ENCODE measurements around the gene ERBB2. TPM values are rescaled to one million over a fixed set of nuclear protein-coding genes. Genes with fewer than 3 reads are reported as not detected.

The ERBB2 gene
- total and polyA plus RNA-seq, 2 of the 4 experiments (the other 2 are of a cell fraction) = 28.7 to 33.3 TPM

DNA sequence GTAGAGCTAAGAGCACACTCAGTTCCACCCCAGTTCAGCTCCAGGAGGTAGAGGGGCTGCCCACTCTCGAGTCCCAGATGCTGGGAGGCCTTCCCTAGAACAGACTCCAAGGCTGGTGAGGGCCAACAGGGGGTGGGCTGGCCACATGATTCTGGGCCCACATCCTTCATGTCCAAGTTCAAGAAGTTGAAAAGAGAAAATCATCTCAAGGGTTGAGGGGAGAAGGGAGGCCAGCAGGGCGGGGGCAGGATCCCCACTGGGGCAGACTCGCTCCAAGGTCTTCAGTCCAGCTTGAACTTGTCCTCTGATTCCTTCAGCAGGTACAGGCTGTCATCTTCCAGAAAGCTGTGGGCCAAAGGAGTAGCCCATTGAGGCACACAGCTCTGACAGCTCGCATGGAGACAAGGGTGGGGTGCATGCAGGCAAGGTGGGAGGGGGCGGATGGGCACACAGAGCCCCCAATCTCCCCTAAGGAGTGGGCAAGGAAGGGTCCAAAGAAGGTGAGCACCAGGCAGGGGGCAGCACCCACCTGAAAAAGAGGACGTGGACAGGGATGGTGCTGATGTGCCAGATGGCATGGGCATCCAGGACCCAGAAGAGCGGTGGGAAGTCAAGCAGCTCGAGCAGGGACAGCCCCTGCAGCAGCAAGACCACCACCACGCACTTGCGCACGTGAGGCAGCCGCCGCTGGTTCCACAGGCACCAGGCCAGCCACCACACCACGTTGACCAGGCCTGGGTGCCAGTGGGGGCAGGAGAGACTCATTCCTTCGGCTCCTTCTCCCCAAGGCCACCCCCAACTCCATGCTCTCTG lies 27.1 kb upstream of the ERBB2 start:
- no peak overlapping the region for H2AK9ac ChIP-seq (replicated peaks; ENCODE audit: low read depth, low read length, poor library complexity)
- no peak for DNase-seq
- peaks cover 8% of the 10 kb centered on the region for H3K4me1 ChIP-seq (ENCODE audit: control insufficient read depth, insufficient read depth, low read length)
- H2AFZ ChIP-seq (replicated peaks; ENCODE audit: low read length, poor library complexity) = no peak overlapping the region
- intact Hi-C loops (cut with micrococcal nuclease) (loop anchor here (1.0 kb wide), 1 partner anchor 50 kb away; no protein-coding TSS in a partner anchor), in situ Hi-C loops (cut with MboI; ENCODE audit: low sequenced_read_pairs) (no loop called here), dilution Hi-C loops (cut with HindIII; ENCODE audit: low sequenced_read_pairs, unreplicated experiment) (no loop called here)
- H3K27me3 ChIP-seq (ENCODE audit: control insufficient read depth, insufficient read depth, low read length) = peaks cover 35% of the 10 kb centered on the region
- no peak overlapping the region for H4K91ac ChIP-seq (ENCODE audit: insufficient read depth, low read depth, low read length)
- CTCF ChIA-PET = interaction anchor here (1.3 to 2.8 kb wide), 3 partner anchors 14 to 51 kb away, joined by 3 to 11 read pairs (median 3); partner anchors contain the start of gene PGAP3
- no peak overlapping the region for H3K4me2 ChIP-seq (ENCODE audit: low read depth, low read length)
- H3K9ac ChIP-seq (ENCODE audit: low read depth, low read length) = no peak overlapping the region
- H4K5ac ChIP-seq (ENCODE audit: low read depth, low read length) = no peak overlapping the region
- H4K20me1 ChIP-seq (ENCODE audit: insufficient read depth, low read length) = no peaks in the 10 kb centered on the region
- no peak overlapping the region for H2BK120ac ChIP-seq (ENCODE audit: low read depth, low read length)
- H4K8ac ChIP-seq (ENCODE audit: low read depth in 2 of 2, low read length in 2 of 2) = no peak overlapping the region
- H3K4ac ChIP-seq (ENCODE audit: low read depth, low read length) = no peak overlapping the region
- H2BK5ac ChIP-seq (ENCODE audit: low read depth, low read length, poor library complexity, severe bottlenecking) = no peak overlapping the region
- H3K4me3 ChIP-seq (ENCODE audit: insufficient read depth, low read depth, low read length) = no peak overlapping the region
- POLR2A ChIA-PET (ENCODE audit: unreplicated experiment) = no interaction called here
- H2BK20ac ChIP-seq (ENCODE audit: low read depth, low read length) = no peak overlapping the region
- H3K79me1 ChIP-seq (ENCODE audit: low read depth in 1 of 2, low read length in 2 of 2) = no peaks in the 10 kb centered on the region
- no peak overlapping the region for H2BK15ac ChIP-seq (ENCODE audit: low read depth, low read length)
- BruUV-seq (replicated peaks) = no TSS peak
- no peak overlapping the region for H3K14ac ChIP-seq (replicated peaks; ENCODE audit: low read depth, low read length)
- H3K36me3 ChIP-seq (ENCODE audit: control insufficient read depth, insufficient read depth, low read length) = peaks cover 4% of the 10 kb centered on the region; the same call in 1 of the 2 replicates
- H3K23ac ChIP-seq (ENCODE audit: low read depth, low read length) = no peak overlapping the region
- H3K9me1 ChIP-seq (ENCODE audit: insufficient read depth, low read length) = 0 out of 2 replicates have a peak, but pooled peaks cover 3% of the 10 kb centered on the region
- H3K9me3 ChIP-seq (ENCODE audit: control insufficient read depth, insufficient read depth, low read length) = no peaks in the 10 kb centered on the region
- ATAC-seq (ENCODE audit: low read depth) = no peak
- 76% methylated on average over 6 of the region's 15 CpGs; no CpG with 5 or more reads in 1 of the 2 experiments for WGBS, 2 experiments (ENCODE audit: extremely low coverage in 2 of 2, insufficient read length in 1 of 2)
- H3K27ac ChIP-seq (ENCODE audit: insufficient read depth, low read length) = no peak overlapping the region
- H3K18ac ChIP-seq (ENCODE audit: low read depth, low read length) = no peak overlapping the region
- H2AK5ac ChIP-seq (ENCODE audit: low read depth, low read length) = no peak overlapping the region
- H3K56ac ChIP-seq (ENCODE audit: extremely low read depth, insufficient read depth, low read length) = no peak overlapping the region
- TF ChIP-seq MAZ (IDR thresholded peaks at IDR 0.05; ENCODE audit: borderline replicate concordance, low read depth, low read length) (no peak), POLR2A (IDR thresholded peaks at IDR 0.05; ENCODE audit: low read depth, low read length) (no peak), CTCF (conservative IDR thresholded peaks at IDR 0.05; ENCODE audit: low read depth, low read length) (no peak), CHD1 (IDR thresholded peaks at IDR 0.05; ENCODE audit: low read depth, low read length) (no peak), RAD21 (IDR thresholded peaks at IDR 0.05; ENCODE audit: low read length) (no peak), MAFK (IDR thresholded peaks at IDR 0.05; ENCODE audit: low read depth, low read length) (no peak), SMC3 (IDR thresholded peaks at IDR 0.05; ENCODE audit: low read depth, low read length) (no peak), BHLHE40 (IDR thresholded peaks at IDR 0.05; ENCODE audit: low read depth, low read length) (no peak), RFX5 (IDR thresholded peaks at IDR 0.05; ENCODE audit: low read depth, low read length) (no peak), FOS (IDR thresholded peaks at IDR 0.05; ENCODE audit: low read depth, low read length) (no peak), USF2 (IDR thresholded peaks at IDR 0.05; ENCODE audit: low read depth, low read length) (no peak), CEBPB (IDR thresholded peaks at IDR 0.05; ENCODE audit: low read depth, low read length) (no peak), NFE2L2 (IDR thresholded peaks at IDR 0.05; ENCODE audit: low read depth, low read length) (no peak), MXI1 (IDR thresholded peaks at IDR 0.05; ENCODE audit: borderline replicate concordance, low read depth, low read length) (no peak)
- TF ChIP-seq, protein P1, sequence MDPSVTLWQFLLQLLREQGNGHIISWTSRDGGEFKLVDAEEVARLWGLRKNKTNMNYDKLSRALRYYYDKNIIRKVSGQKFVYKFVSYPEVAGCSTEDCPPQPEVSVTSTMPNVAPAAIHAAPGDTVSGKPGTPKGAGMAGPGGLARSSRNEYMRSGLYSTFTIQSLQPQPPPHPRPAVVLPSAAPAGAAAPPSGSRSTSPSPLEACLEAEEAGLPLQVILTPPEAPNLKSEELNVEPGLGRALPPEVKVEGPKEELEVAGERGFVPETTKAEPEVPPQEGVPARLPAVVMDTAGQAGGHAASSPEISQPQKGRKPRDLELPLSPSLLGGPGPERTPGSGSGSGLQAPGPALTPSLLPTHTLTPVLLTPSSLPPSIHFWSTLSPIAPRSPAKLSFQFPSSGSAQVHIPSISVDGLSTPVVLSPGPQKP (IDR thresholded peaks at IDR 0.05; ENCODE audit: borderline replicate concordance, low read depth, low read length) = no peak

Measured in IMR-90 (cell line).